H9 (cell line): ENCODE data around the gene TMEM9. TPM values are rescaled to one million over a fixed set of nuclear protein-coding genes. Genes with fewer than 3 reads are reported as not detected.

ENCODE experiments used
- DNase-seq: peaks from one replicate; pipeline ENCODE4 v3.0.0-alpha.2; 2017
- H2AFZ ChIP-seq: one replicate; pipeline ENCODE4 v1.6.1; 2013; ENCODE audit warnings: mild to moderate bottlenecking, low read length, control low read depth, moderate library complexity
- H2AK5ac ChIP-seq: 2 replicates; pipeline ENCODE4 v1.6.1; 2013; ENCODE audit warnings: low read length, control low read depth, mixed read lengths; ENCODE audit not compliant: insufficient read length
- H2BK120ac ChIP-seq: one replicate; pipeline ENCODE4 v1.6.1; 2013; ENCODE audit warnings: low read depth, mild to moderate bottlenecking, low read length, control low read depth, inconsistent platforms; ENCODE audit not compliant: poor library complexity, severe bottlenecking
- H2BK12ac ChIP-seq: 2 replicates; pipeline ENCODE4 v1.6.1; 2013; ENCODE audit warnings: low read length, control low read depth, mixed read lengths, low read depth; ENCODE audit not compliant: insufficient read length
- H2BK15ac ChIP-seq: 2 replicates; pipeline ENCODE4 v1.6.1; 2013; ENCODE audit warnings: low read depth, low read length, control low read depth
- H2BK20ac ChIP-seq: one replicate; pipeline ENCODE4 v1.6.1; 2013; ENCODE audit warnings: low read depth, mild to moderate bottlenecking, low read length, control low read depth, inconsistent platforms; ENCODE audit not compliant: poor library complexity, severe bottlenecking
- H2BK5ac ChIP-seq: 2 replicates; pipeline ENCODE4 v1.6.1; 2013; ENCODE audit warnings: low read length, control low read depth, mixed read lengths; ENCODE audit not compliant: insufficient read length
- H3K14ac ChIP-seq: 2 replicates; pipeline ENCODE4 v1.6.1; 2013; ENCODE audit warnings: low read length, control low read depth; ENCODE audit not compliant: insufficient read depth
- H3K18ac ChIP-seq: 2 replicates; pipeline ENCODE4 v1.6.1; 2013; ENCODE audit warnings: low read depth, mild to moderate bottlenecking, mixed read lengths, low read length, control low read depth; ENCODE audit not compliant: insufficient read length
- H3K23ac ChIP-seq: 2 replicates; pipeline ENCODE4 v1.6.1; 2013; ENCODE audit warnings: low read length, control low read depth, mixed read lengths, low read depth; ENCODE audit not compliant: insufficient read length
- H3K23me2 ChIP-seq: 2 replicates; pipeline ENCODE4 v1.6.1; 2013; ENCODE audit warnings: low read depth, mild to moderate bottlenecking, mixed read lengths, low read length, control low read depth; ENCODE audit not compliant: insufficient read length, poor library complexity, severe bottlenecking
- H3K27ac ChIP-seq: 2 replicates; pipeline ENCODE4 v1.5.1; 2013; ENCODE audit warnings: low read length, control low read depth, mixed read lengths, low read depth; ENCODE audit not compliant: insufficient read length
- H3K27me3 ChIP-seq: 2 replicates; pipeline ENCODE4 v1.6.1; 2013; ENCODE audit warnings: low read length, control low read depth, inconsistent platforms; ENCODE audit not compliant: insufficient read depth
- H3K4ac ChIP-seq: 2 replicates; pipeline ENCODE4 v1.6.1; 2013; ENCODE audit warnings: low read depth, mild to moderate bottlenecking, control low read depth, inconsistent platforms, low read length, moderate library complexity
- H3K4me1 ChIP-seq: 2 replicates; pipeline ENCODE4 v1.6.1; 2013; ENCODE audit warnings: low read length, control low read depth, inconsistent platforms; ENCODE audit not compliant: insufficient read depth
- H3K4me2 ChIP-seq: 2 replicates; pipeline ENCODE4 v1.6.1; 2013; ENCODE audit warnings: low read length, control low read depth, mixed read lengths; ENCODE audit not compliant: insufficient read length, insufficient read depth
- H3K56ac ChIP-seq: 2 replicates; pipeline ENCODE4 v1.6.1; 2013; ENCODE audit warnings: low read depth, mild to moderate bottlenecking, mixed read lengths, low read length, control low read depth; ENCODE audit not compliant: insufficient read length
- H3K79me1 ChIP-seq: 2 replicates; pipeline ENCODE4 v1.6.1; 2013; ENCODE audit warnings: low read depth, mild to moderate bottlenecking, moderate library complexity, low read length, control low read depth, inconsistent platforms; ENCODE audit not compliant: insufficient read depth, poor library complexity, severe bottlenecking
- H3K79me2 ChIP-seq: 2 replicates; pipeline ENCODE4 v1.6.1; 2013; ENCODE audit warnings: low read length, control low read depth, inconsistent platforms; ENCODE audit not compliant: insufficient read depth
- H3K9ac ChIP-seq: 2 replicates; pipeline ENCODE4 v1.6.1; 2013; ENCODE audit warnings: low read length, control low read depth, mixed read lengths; ENCODE audit not compliant: insufficient read length; ENCODE audit errors: extremely low read depth
- H3K9me3 ChIP-seq: one replicate; pipeline ENCODE4 v1.6.1; 2013; ENCODE audit warnings: low read depth, low read length, inconsistent platforms; ENCODE audit not compliant: control insufficient read depth
- H3T11ph ChIP-seq: one replicate; pipeline ENCODE4 v1.6.1; 2013; ENCODE audit warnings: mild to moderate bottlenecking, low read length, control low read depth, inconsistent platforms
- H4K20me1 ChIP-seq: one replicate; pipeline ENCODE4 v1.6.1; 2013; ENCODE audit not compliant: control insufficient read depth, insufficient read length, insufficient read depth
- H4K5ac ChIP-seq: 2 replicates; pipeline ENCODE4 v1.6.1; 2013; ENCODE audit warnings: low read depth, mild to moderate bottlenecking, mixed read lengths, low read length, control low read depth; ENCODE audit not compliant: insufficient read length
- H4K8ac ChIP-seq: replicated peaks from 2 replicates; pipeline ENCODE4 v1.6.1; 2013; ENCODE audit warnings: low read length, control low read depth, mixed read lengths, low read depth; ENCODE audit not compliant: insufficient read length
- H4K91ac ChIP-seq: 2 replicates; pipeline ENCODE4 v1.6.1; 2013; ENCODE audit warnings: low read depth, mild to moderate bottlenecking, moderate library complexity, mixed read lengths, low read length, control low read depth; ENCODE audit not compliant: insufficient read length
- H3K27ac Mint-ChIP-seq, 3 experiments: 2 replicates in 2 of 3; 3 replicates in 1 of 3; pipeline ENCODE4 v1.8.0; 2020 to 2021; ENCODE audit warnings: mixed read lengths in 3 of 3, mild to moderate bottlenecking in 1 of 3, moderate library complexity in 1 of 3
- H3K27me3 Mint-ChIP-seq: 2 replicates; pipeline ENCODE4 v1.8.0; 2021; ENCODE audit warnings: low read depth, mild to moderate bottlenecking, moderate library complexity, mixed read lengths
- H3K36me3 Mint-ChIP-seq, 3 experiments: 2 replicates in 2 of 3; 3 replicates in 1 of 3; pipeline ENCODE4 v1.8.0; 2020 to 2021; ENCODE audit warnings: low read depth in 3 of 3, mixed read lengths in 3 of 3; ENCODE audit not compliant: insufficient read depth in 1 of 3
- H3K4me1 Mint-ChIP-seq, 2 experiments: 2 replicates each; pipeline ENCODE4 v1.8.0; 2020; ENCODE audit warnings: mixed read lengths in 2 of 2
- H3K4me3 Mint-ChIP-seq, 2 experiments: 2 replicates in 1 of 2; 3 replicates in 1 of 2; pipeline ENCODE4 v1.8.0; 2020 to 2021; ENCODE audit warnings: mild to moderate bottlenecking in 2 of 2, mixed read lengths in 2 of 2, moderate library complexity in 1 of 2
- H3K9me3 Mint-ChIP-seq, 2 experiments: 2 replicates in 1 of 2; 3 replicates in 1 of 2; pipeline ENCODE4 v1.8.0; 2020; ENCODE audit warnings: mild to moderate bottlenecking in 2 of 2, mixed read lengths in 2 of 2, moderate library complexity in 1 of 2
- CTCF ChIP-seq: fragments of 200-600 bp; sonication (generic); conservative IDR thresholded peaks from 3 replicates; pipeline ENCODE4 v1.8.0; 2021; ENCODE audit warnings: antibody characterized with exemption, mild to moderate bottlenecking
- WGBS: extraction: QIAGEN DNeasy Blood & Tissue Kit; methylation state at CpG from one replicate; pipeline ENCODE4 v1.1.7; 2013; ENCODE audit warnings: missing lambda C conversion rate, low lambda C conversion rate, mixed read lengths; ENCODE audit not compliant: insufficient read length; ENCODE audit errors: extremely low coverage; 5-methylcytosine and 5-hydroxymethylcytosine counted together
- total RNA-seq: library from RNA; stranded (reverse); gene quantifications from 2 replicates; pipeline ENCODE4 v1.2.1, GENCODE V29; 2021

Gene TMEM9
- total RNA-seq, 1 experiment from 2014 or later: 93.4 TPM

DNA sequence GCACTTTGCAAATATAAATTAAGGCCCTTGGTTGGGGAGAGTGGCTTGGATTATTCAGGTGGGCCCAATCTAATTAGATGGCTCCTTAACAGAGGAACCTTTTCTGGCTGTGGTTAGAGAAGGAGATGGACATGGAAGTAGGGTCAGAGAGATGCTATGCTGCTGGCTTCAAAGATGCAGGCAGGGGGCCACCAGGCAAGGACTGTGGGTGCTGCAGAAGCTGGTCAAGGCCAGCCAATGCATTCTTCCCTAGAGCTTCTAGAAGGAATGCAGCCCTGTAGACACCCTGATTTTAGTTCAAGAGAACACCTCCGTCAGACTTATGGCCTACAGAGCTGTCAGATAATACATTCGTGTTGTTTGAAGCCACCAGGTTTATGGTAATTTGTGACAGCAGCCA lies 3.7 kb upstream of the TMEM9 start:
- WGBS: no CpG with 5 or more reads among the region's 2 CpGs

More for the DNA sequence above, 3.7 kb upstream of the TMEM9 start:
- no peak for TF ChIP-seq CTCF
- Histone ChIP-seq H3K4me1 (peaks cover 4% of the 10 kb centered on the region; the same call in 1 of the 2 replicates), H2BK5ac (no peak overlapping the region), H2AFZ (no peak overlapping the region), H3K79me1 (no peaks in the 10 kb centered on the region), H2BK15ac (no peak overlapping the region), H2BK20ac (no peak overlapping the region), H3K79me2 (no peaks in the 10 kb centered on the region), H3K4ac (no peak overlapping the region), H3K4me2 (no peak overlapping the region), H3K56ac (no peak overlapping the region), H3K23me2 (no peaks in the 10 kb centered on the region), H4K5ac (no peak overlapping the region), H3K14ac (no peak overlapping the region), H3K9ac (no peak overlapping the region), H3K9me3 (no peaks in the 10 kb centered on the region), H3K27me3 (no peaks in the 10 kb centered on the region), H2AK5ac (no peak overlapping the region), H4K8ac (no peak overlapping the region), H2BK12ac (no peak overlapping the region), H3T11ph (no peak overlapping the region), H3K27ac (no peak overlapping the region), H3K23ac (no peak overlapping the region), H2BK120ac (no peak overlapping the region), H4K91ac (no peak overlapping the region), H3K18ac (no peak overlapping the region), H4K20me1 (peaks cover 2% of the 10 kb centered on the region)
- peaks cover 14 to 17% of the 10 kb centered on the region in 2 experiments for H3K4me1 Mint-ChIP-seq
- peaks cover 5% of the 10 kb centered on the region; the same call in 1 of the 2 replicates for H3K27me3 Mint-ChIP-seq
- H3K4me3 Mint-ChIP-seq: no peak overlapping the region
- H3K9me3 Mint-ChIP-seq: no peaks in the 10 kb centered on the region
- H3K27ac Mint-ChIP-seq: peak overlapping the region in 1 of 3 experiments; percentile 12; a peak in 1 of 7 replicates
- no peak for DNase-seq
- H3K36me3 Mint-ChIP-seq: peaks cover 0 to 4% (median 0%) of the 10 kb centered on the region in 3 experiments; a peak in 2 of 7 replicates
